SK-N-SH (cell line): ENCODE results near the gene ST6GALNAC6.

Source experiments
- CTCF ChIP-seq: fragments of 200-600 bp; sonication (generic); IDR thresholded peaks from 2 replicates; pipeline ENCODE4 v1.6.1; 2017; ENCODE audit warnings: antibody characterized with exemption, mild to moderate bottlenecking, moderate library complexity
- EP300 ChIP-seq, 2 experiments: IDR thresholded peaks; 2 replicates each; pipeline versions ENCODE4 v1.4.0 to v1.6.1; 2012; ENCODE audit warnings: borderline replicate concordance in 1 of 2, low read depth in 1 of 2, low read length in 1 of 2
- EZH2phosphoT487 ChIP-seq: fragments of 200-600 bp; sonication (generic); IDR thresholded peaks from 2 replicates; pipeline ENCODE4 v1.6.1; 2017; ENCODE audit warnings: low read depth, mixed run types, mild to moderate bottlenecking, antibody characterized with exemption, moderate library complexity, borderline replicate concordance
- JUND ChIP-seq: IDR thresholded peaks from 2 replicates; pipeline ENCODE4 v1.4.0; 2012
- MAX ChIP-seq: IDR thresholded peaks from 2 replicates; pipeline ENCODE4 v1.4.0; 2012; ENCODE audit warnings: low read depth
- RAD21 ChIP-seq: IDR thresholded peaks from 2 replicates; pipeline ENCODE4 v1.6.1; 2012; ENCODE audit warnings: mild to moderate bottlenecking, low read length
- REST ChIP-seq: IDR thresholded peaks from 2 replicates; pipeline ENCODE4 v1.6.1; 2012; ENCODE audit warnings: mild to moderate bottlenecking, low read depth, low read length, moderate library complexity
- YY1 ChIP-seq: IDR thresholded peaks from 2 replicates; pipeline ENCODE4 v1.4.0; 2012; ENCODE audit warnings: low read depth, mild to moderate bottlenecking

GRCh38 chr9:127913682-127914081 lies 14.3 kb upstream of the ST6GALNAC6 start:
- TF ChIP-seq CTCF (no peak), JUND (no peak), EP300 (IDR thresholded peaks at IDR 0.05; ENCODE audit: borderline replicate concordance in 1 of 2, low read depth in 1 of 2, low read length in 1 of 2) (no peak), REST (no peak), MAX (no peak), EZH2phosphoT487 (no peak), YY1 (no peak), RAD21 (no peak)
